Endometrium (tissue), 2 donors: ENCODE measurements around the gene ACOX2.

Experiments used
- FAIRE-seq: peaks from 2 replicates; lab custom pipeline; 2012; peaks lifted over from hg19 to GRCh38; lab: Jason Lieb, UNC
- donor health status: control.
- donor health status: control.

The ACOX2 gene

GRCh38 chr3:58471025-58471887 is 65.7 kb downstream of the ACOX2 start:
- no peak for FAIRE-seq

GRCh38 chr3:58470363-58471024 is 66.5 kb downstream of the ACOX2 start:
- FAIRE-seq = no peak

- no peak for FAIRE-seq
Measured at GRCh38 chr3:58469096-58469495, 67.9 kb downstream of the ACOX2 start.

- no peak for FAIRE-seq
Measured at GRCh38 chr3:58466899-58467563, 70.0 kb downstream of the ACOX2 start.

- FAIRE-seq = no peak
Measured at GRCh38 chr3:58464866-58465265, 72.1 kb downstream of the ACOX2 start.

GRCh38 chr3:58463942-58464271 is 73.1 kb downstream of the ACOX2 start:
- FAIRE-seq = no peak

GRCh38 chr3:58463181-58463941 is 73.6 kb downstream of the ACOX2 start:
- FAIRE-seq = no peak

- no peak for FAIRE-seq
Measured at GRCh38 chr3:58462829-58463180, 74.2 kb downstream of the ACOX2 start.

- no peak for FAIRE-seq
Measured at GRCh38 chr3:58459160-58459559, 77.8 kb downstream of the ACOX2 start.
